Loucy (cell line): Measurements from ENCODE around the gene RPS19BP1.
A peak's percentile ranks its signal among the peaks of the same experiment; 100 is the strongest.

ENCODE experiments used
- H2AFZ ChIP-seq: fragments of 200-600 bp; sonication (generic); 2 replicates; pipeline ENCODE4 v1.6.0; 2016; ENCODE audit warnings: antibody characterized with exemption, mild to moderate bottlenecking, low read length, moderate library complexity
- H3F3A ChIP-seq: fragments of 200-600 bp; 2 replicates; pipeline ENCODE4 v1.6.0; 2016; ENCODE audit warnings: antibody characterized with exemption, low read depth, mild to moderate bottlenecking
- H3K27me3 ChIP-seq: fragments of 200-600 bp; sonication (generic); 2 replicates; pipeline ENCODE4 v1.6.1; 2014; ENCODE audit warnings: low read length, mild to moderate bottlenecking; ENCODE audit not compliant: insufficient read depth, poor library complexity, severe bottlenecking
- H3K36me3 ChIP-seq: fragments of 200-600 bp; sonication (generic); 2 replicates; pipeline ENCODE4 v1.6.1; 2016; ENCODE audit warnings: low read length; ENCODE audit not compliant: insufficient read depth
- H3K4me1 ChIP-seq: fragments of 200-600 bp; sonication (generic); 2 replicates; pipeline ENCODE4 v1.5.1; 2014; ENCODE audit warnings: low read length, mild to moderate bottlenecking; ENCODE audit not compliant: insufficient read depth, poor library complexity, severe bottlenecking
- H3K4me2 ChIP-seq: fragments of 200-600 bp; sonication (generic); 2 replicates; pipeline ENCODE4 v1.6.0; 2014; ENCODE audit warnings: antibody characterized with exemption, low read length, low read depth, mild to moderate bottlenecking; ENCODE audit not compliant: poor library complexity, severe bottlenecking
- H3K4me3 ChIP-seq: fragments of 200-600 bp; sonication (generic); 2 replicates; pipeline ENCODE4 v1.5.1; 2014; ENCODE audit warnings: low read length, mild to moderate bottlenecking, mixed read lengths; ENCODE audit not compliant: poor library complexity, severe bottlenecking
- H3K79me2 ChIP-seq: fragments of 200-600 bp; sonication (generic); 2 replicates; pipeline ENCODE4 v1.6.1; 2014; ENCODE audit warnings: low read length; ENCODE audit not compliant: insufficient read depth
- H3K9ac ChIP-seq: fragments of 200-600 bp; sonication (generic); 2 replicates; pipeline ENCODE4 v1.6.0; 2014; ENCODE audit warnings: mild to moderate bottlenecking, low read depth, low read length, moderate library complexity; ENCODE audit not compliant: poor library complexity, severe bottlenecking
- H3K9me2 ChIP-seq: fragments of 200-600 bp; sonication (generic); replicated peaks from 2 replicates; pipeline ENCODE4 v1.6.1; 2016; ENCODE audit warnings: low read depth, low read length, mixed read lengths
- H3K9me3 ChIP-seq: fragments of 200-600 bp; sonication (generic); 2 replicates; pipeline ENCODE4 v1.6.1; 2014; ENCODE audit warnings: mild to moderate bottlenecking, antibody characterized with exemption, low read length, low read depth; ENCODE audit not compliant: insufficient read depth
- H4K20me1 ChIP-seq: fragments of 200-600 bp; sonication (generic); 2 replicates; pipeline ENCODE4 v1.6.0; 2014; ENCODE audit warnings: antibody characterized with exemption, low read length, mild to moderate bottlenecking; ENCODE audit not compliant: insufficient read depth, poor library complexity, severe bottlenecking
- EZH2phosphoT487 ChIP-seq: fragments of 200-600 bp; IDR thresholded peaks from 2 replicates; pipeline ENCODE4 v1.6.1; 2018; ENCODE audit warnings: antibody characterized with exemption, mild to moderate bottlenecking, moderate library complexity, borderline replicate concordance
- TF ChIP-seq, protein P1 (sequence below): fragments of 200-600 bp; sonication (generic); conservative IDR thresholded peaks from 2 replicates; pipeline ENCODE4 v1.5.1; 2014; ENCODE audit warnings: mild to moderate bottlenecking, antibody characterized with exemption, low read length

RPS19BP1 gene

GRCh38 chr22:39537975-39538374, 5.4 kb upstream of the RPS19BP1 start:
- H3K9ac ChIP-seq, result no peak overlapping the region
- H3K36me3 ChIP-seq, result no peaks in the 10 kb centered on the region
- no peak overlapping the region for H2AFZ ChIP-seq
- no peaks in the 10 kb centered on the region for H3K79me2 ChIP-seq
- peaks cover 7% of the 10 kb centered on the region for H3K4me1 ChIP-seq
- H3K4me2 ChIP-seq, result no peak overlapping the region
- no peak for TF ChIP-seq EZH2phosphoT487
- H3K9me3 ChIP-seq, result no peaks in the 10 kb centered on the region
- H3K9me2 ChIP-seq, result no peaks in the 10 kb centered on the region
- no peaks in the 10 kb centered on the region for H3K27me3 ChIP-seq
- H4K20me1 ChIP-seq, result no peaks in the 10 kb centered on the region
- H3F3A ChIP-seq, result no peaks in the 10 kb centered on the region
- H3K4me3 ChIP-seq, result no peak overlapping the region

DNA sequence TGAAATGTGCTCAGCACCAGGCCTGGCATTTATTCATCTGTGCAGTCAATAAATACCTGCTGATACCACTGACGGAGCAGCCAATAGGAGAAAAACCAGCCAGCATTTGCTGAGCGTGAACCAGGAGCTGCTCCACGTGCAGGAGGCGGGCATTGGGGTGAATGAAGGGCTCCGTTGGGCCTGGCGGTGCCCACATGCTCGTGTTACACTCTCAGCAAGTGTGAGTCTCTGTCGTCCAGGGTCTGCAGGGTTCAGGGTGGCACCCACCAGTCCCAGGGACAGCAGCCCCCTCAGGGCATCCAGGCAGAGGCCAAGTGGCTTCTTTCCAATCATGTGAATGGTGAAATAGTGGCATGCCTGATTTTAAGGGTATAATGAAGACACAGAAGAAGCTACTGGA, 4.2 kb upstream of the RPS19BP1 start:
- H3K9ac ChIP-seq, result no peak overlapping the region
- peaks cover 5% of the 10 kb centered on the region for H4K20me1 ChIP-seq
- H3K9me2 ChIP-seq, result no peaks in the 10 kb centered on the region
- H3K36me3 ChIP-seq, result no peaks in the 10 kb centered on the region
- no peaks in the 10 kb centered on the region for H3K9me3 ChIP-seq
- H3K27me3 ChIP-seq, result no peaks in the 10 kb centered on the region
- no peak overlapping the region for H2AFZ ChIP-seq
- TF ChIP-seq EZH2phosphoT487, result no peak
- TF ChIP-seq, protein P1, sequence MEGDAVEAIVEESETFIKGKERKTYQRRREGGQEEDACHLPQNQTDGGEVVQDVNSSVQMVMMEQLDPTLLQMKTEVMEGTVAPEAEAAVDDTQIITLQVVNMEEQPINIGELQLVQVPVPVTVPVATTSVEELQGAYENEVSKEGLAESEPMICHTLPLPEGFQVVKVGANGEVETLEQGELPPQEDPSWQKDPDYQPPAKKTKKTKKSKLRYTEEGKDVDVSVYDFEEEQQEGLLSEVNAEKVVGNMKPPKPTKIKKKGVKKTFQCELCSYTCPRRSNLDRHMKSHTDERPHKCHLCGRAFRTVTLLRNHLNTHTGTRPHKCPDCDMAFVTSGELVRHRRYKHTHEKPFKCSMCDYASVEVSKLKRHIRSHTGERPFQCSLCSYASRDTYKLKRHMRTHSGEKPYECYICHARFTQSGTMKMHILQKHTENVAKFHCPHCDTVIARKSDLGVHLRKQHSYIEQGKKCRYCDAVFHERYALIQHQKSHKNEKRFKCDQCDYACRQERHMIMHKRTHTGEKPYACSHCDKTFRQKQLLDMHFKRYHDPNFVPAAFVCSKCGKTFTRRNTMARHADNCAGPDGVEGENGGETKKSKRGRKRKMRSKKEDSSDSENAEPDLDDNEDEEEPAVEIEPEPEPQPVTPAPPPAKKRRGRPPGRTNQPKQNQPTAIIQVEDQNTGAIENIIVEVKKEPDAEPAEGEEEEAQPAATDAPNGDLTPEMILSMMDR, result no peak
- peaks cover 9% of the 10 kb centered on the region for H3K4me1 ChIP-seq
- H3K4me3 ChIP-seq, result no peak overlapping the region
- H3K4me2 ChIP-seq, result no peak overlapping the region
- no peaks in the 10 kb centered on the region for H3F3A ChIP-seq
- peaks cover 8% of the 10 kb centered on the region for H3K79me2 ChIP-seq

DNA sequence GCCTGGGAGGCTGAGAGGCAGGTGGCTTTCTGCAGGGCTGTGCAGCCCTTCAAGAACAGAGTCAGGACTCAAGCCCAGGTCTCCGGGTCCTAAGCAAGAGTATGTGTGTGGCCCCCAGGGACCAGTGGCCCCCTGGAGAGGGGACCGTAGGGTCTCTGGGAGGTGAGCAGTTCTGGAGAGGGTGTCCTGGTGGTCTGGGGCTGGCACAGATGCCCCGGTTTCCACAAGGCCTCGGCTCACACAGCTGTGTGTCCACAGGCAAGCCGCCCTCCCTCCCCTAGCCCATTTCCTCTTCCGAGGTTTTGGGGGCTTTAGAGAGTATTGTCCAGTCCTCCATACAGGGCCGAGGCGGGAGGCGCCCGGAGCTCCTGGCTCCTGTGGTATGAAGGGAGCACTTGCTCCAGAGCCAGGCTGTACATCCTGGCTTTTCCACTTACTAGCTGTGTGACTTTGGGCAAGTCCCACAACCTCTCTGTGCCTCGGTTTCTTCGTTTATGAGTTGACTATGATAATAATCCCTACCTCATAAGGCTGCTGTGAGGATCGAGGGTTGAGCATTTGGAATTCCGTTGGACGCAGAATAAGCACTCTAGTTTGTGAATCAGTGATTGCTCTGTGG, 3.4 kb upstream of the RPS19BP1 start:
- no peaks in the 10 kb centered on the region for H3K9me2 ChIP-seq
- no peaks in the 10 kb centered on the region for H3K9me3 ChIP-seq
- peaks cover 16% of the 10 kb centered on the region for H3K4me1 ChIP-seq
- H4K20me1 ChIP-seq, result peaks cover 6% of the 10 kb centered on the region
- no peaks in the 10 kb centered on the region for H3K27me3 ChIP-seq
- no peak overlapping the region for H3K9ac ChIP-seq
- no peak overlapping the region for H2AFZ ChIP-seq
- no peaks in the 10 kb centered on the region for H3K36me3 ChIP-seq
- H3F3A ChIP-seq, result no peaks in the 10 kb centered on the region
- TF ChIP-seq, protein P1, result no peak
- peaks cover 16% of the 10 kb centered on the region for H3K79me2 ChIP-seq
- no peak overlapping the region for H3K4me3 ChIP-seq
- H3K4me2 ChIP-seq, result no peak overlapping the region

DNA sequence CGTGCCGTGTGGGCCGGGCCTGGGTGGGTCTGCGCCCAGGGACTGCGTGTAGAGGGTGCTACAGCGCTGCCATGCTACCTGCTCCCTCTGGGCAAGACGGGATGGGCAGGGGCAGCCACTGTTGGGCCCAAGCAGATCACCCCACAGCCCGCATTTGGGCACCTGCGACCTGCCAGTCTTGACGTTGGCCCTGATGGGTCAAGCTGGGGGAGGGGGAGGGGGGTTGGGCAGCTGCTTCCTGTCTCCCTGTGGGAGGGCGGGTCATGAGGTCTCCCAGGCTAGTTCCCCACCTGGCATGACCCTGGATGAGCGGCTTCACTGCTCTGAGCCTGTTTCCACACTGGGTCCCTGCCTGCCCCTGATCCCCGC, 2.8 kb upstream of the RPS19BP1 start:
- no peaks in the 10 kb centered on the region for H3K27me3 ChIP-seq
- peak overlapping the region; percentile 58 for H3K4me2 ChIP-seq

More for the DNA sequence above, 2.8 kb upstream of the RPS19BP1 start:
- H4K20me1 ChIP-seq, result peaks cover 9% of the 10 kb centered on the region
- H2AFZ ChIP-seq, result peak overlapping the region; percentile 29; the same call in 1 of the 2 replicates
- H3K9me2 ChIP-seq, result no peaks in the 10 kb centered on the region
- H3K9ac ChIP-seq, result peak overlapping the region; percentile 3
- H3K4me1 ChIP-seq, result peaks cover 21% of the 10 kb centered on the region
- no peaks in the 10 kb centered on the region for H3K36me3 ChIP-seq
- peaks cover 22% of the 10 kb centered on the region for H3K79me2 ChIP-seq
- H3K4me3 ChIP-seq, result no peak overlapping the region
- no peaks in the 10 kb centered on the region for H3K9me3 ChIP-seq
- TF ChIP-seq, protein P1, result no peak
- no peak for TF ChIP-seq EZH2phosphoT487
- H3F3A ChIP-seq, result no peaks in the 10 kb centered on the region
